A549 (cell line): ENCODE measurements around the gene TBC1D19.

Experiments used
- EP300 ChIP-seq, 2 experiments: fragments of >200 bp; sonication (Bioruptor Twin); formaldehyde crosslinking; IDR thresholded peaks; 2 replicates in 1 of 2; 3 replicates in 1 of 2; pipeline ENCODE4 v1.6.1; 2016 to 2017
- ESRRA ChIP-seq: fragments of 150-350 bp; IDR thresholded peaks from 2 replicates; pipeline ENCODE4 v1.6.1; 2014; ENCODE audit warnings: mild to moderate bottlenecking, low read length, borderline replicate concordance
- POLR2A ChIP-seq: IDR thresholded peaks from 2 replicates; pipeline ENCODE4 v1.6.1; 2012; ENCODE audit warnings: mild to moderate bottlenecking, low read length
- RCOR1 ChIP-seq: fragments of 150-350 bp; IDR thresholded peaks from 2 replicates; pipeline ENCODE4 v1.6.1; 2014; ENCODE audit warnings: antibody characterized with exemption, low read length, low read depth
- TF ChIP-seq, protein P1 (sequence below): fragments of >200 bp; sonication (Bioruptor Twin); formaldehyde crosslinking; IDR thresholded peaks from 3 replicates; pipeline ENCODE4 v1.5.1; 2016
- TF ChIP-seq, protein P2 (sequence below): fragments of 200-600 bp; sonication (generic); IDR thresholded peaks from 2 replicates; pipeline ENCODE4 v1.6.1; 2016; ENCODE audit warnings: antibody characterized with exemption, mild to moderate bottlenecking, moderate library complexity

DNA sequence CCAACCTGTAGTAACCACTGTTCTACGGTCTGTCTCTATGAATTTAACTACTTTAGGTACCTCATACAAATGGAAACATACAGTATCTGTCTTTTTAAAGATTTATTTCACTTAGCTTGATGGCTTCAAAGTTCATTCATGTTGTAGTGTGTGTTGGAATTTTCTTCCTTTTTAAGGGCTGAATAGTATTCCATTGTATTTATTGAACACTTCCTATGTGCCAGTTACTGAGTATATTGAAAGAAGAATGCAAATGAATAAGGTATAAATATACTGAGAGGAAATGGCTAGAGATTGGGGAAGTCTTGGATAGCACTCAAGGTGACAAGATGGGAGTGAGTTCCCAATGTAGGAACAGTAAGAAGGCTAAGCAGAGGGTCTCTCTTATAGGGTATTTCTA, 17.3 kb downstream of the TBC1D19 start:
- TF ChIP-seq EP300 (IDR thresholded peaks at IDR 0.05) (no peak), POLR2A (no peak), ESRRA (no peak), RCOR1 (no peak)
- TF ChIP-seq, protein P1, sequence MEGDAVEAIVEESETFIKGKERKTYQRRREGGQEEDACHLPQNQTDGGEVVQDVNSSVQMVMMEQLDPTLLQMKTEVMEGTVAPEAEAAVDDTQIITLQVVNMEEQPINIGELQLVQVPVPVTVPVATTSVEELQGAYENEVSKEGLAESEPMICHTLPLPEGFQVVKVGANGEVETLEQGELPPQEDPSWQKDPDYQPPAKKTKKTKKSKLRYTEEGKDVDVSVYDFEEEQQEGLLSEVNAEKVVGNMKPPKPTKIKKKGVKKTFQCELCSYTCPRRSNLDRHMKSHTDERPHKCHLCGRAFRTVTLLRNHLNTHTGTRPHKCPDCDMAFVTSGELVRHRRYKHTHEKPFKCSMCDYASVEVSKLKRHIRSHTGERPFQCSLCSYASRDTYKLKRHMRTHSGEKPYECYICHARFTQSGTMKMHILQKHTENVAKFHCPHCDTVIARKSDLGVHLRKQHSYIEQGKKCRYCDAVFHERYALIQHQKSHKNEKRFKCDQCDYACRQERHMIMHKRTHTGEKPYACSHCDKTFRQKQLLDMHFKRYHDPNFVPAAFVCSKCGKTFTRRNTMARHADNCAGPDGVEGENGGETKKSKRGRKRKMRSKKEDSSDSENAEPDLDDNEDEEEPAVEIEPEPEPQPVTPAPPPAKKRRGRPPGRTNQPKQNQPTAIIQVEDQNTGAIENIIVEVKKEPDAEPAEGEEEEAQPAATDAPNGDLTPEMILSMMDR, result no peak
- TF ChIP-seq, protein P2, sequence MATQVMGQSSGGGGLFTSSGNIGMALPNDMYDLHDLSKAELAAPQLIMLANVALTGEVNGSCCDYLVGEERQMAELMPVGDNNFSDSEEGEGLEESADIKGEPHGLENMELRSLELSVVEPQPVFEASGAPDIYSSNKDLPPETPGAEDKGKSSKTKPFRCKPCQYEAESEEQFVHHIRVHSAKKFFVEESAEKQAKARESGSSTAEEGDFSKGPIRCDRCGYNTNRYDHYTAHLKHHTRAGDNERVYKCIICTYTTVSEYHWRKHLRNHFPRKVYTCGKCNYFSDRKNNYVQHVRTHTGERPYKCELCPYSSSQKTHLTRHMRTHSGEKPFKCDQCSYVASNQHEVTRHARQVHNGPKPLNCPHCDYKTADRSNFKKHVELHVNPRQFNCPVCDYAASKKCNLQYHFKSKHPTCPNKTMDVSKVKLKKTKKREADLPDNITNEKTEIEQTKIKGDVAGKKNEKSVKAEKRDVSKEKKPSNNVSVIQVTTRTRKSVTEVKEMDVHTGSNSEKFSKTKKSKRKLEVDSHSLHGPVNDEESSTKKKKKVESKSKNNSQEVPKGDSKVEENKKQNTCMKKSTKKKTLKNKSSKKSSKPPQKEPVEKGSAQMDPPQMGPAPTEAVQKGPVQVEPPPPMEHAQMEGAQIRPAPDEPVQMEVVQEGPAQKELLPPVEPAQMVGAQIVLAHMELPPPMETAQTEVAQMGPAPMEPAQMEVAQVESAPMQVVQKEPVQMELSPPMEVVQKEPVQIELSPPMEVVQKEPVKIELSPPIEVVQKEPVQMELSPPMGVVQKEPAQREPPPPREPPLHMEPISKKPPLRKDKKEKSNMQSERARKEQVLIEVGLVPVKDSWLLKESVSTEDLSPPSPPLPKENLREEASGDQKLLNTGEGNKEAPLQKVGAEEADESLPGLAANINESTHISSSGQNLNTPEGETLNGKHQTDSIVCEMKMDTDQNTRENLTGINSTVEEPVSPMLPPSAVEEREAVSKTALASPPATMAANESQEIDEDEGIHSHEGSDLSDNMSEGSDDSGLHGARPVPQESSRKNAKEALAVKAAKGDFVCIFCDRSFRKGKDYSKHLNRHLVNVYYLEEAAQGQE, result no peak
